H9 (cell line): ENCODE data around the gene RAD21L1. TPM values are rescaled to one million over a fixed set of nuclear protein-coding genes. Genes with fewer than 3 reads are reported as not detected.

ENCODE experiments used
- DNase-seq: peaks from one replicate; pipeline ENCODE4 v3.0.0-alpha.2; 2017
- H2AFZ ChIP-seq: one replicate; pipeline ENCODE4 v1.6.1; 2013; ENCODE audit warnings: mild to moderate bottlenecking, low read length, control low read depth, moderate library complexity
- H2AK5ac ChIP-seq: 2 replicates; pipeline ENCODE4 v1.6.1; 2013; ENCODE audit warnings: low read length, control low read depth, mixed read lengths; ENCODE audit not compliant: insufficient read length
- H2BK120ac ChIP-seq: one replicate; pipeline ENCODE4 v1.6.1; 2013; ENCODE audit warnings: low read depth, mild to moderate bottlenecking, low read length, control low read depth, inconsistent platforms; ENCODE audit not compliant: poor library complexity, severe bottlenecking
- H2BK12ac ChIP-seq: 2 replicates; pipeline ENCODE4 v1.6.1; 2013; ENCODE audit warnings: low read length, control low read depth, mixed read lengths, low read depth; ENCODE audit not compliant: insufficient read length
- H2BK15ac ChIP-seq: 2 replicates; pipeline ENCODE4 v1.6.1; 2013; ENCODE audit warnings: low read depth, low read length, control low read depth
- H2BK20ac ChIP-seq: one replicate; pipeline ENCODE4 v1.6.1; 2013; ENCODE audit warnings: low read depth, mild to moderate bottlenecking, low read length, control low read depth, inconsistent platforms; ENCODE audit not compliant: poor library complexity, severe bottlenecking
- H2BK5ac ChIP-seq: 2 replicates; pipeline ENCODE4 v1.6.1; 2013; ENCODE audit warnings: low read length, control low read depth, mixed read lengths; ENCODE audit not compliant: insufficient read length
- H3K14ac ChIP-seq: 2 replicates; pipeline ENCODE4 v1.6.1; 2013; ENCODE audit warnings: low read length, control low read depth; ENCODE audit not compliant: insufficient read depth
- H3K18ac ChIP-seq: 2 replicates; pipeline ENCODE4 v1.6.1; 2013; ENCODE audit warnings: low read depth, mild to moderate bottlenecking, mixed read lengths, low read length, control low read depth; ENCODE audit not compliant: insufficient read length
- H3K23ac ChIP-seq: 2 replicates; pipeline ENCODE4 v1.6.1; 2013; ENCODE audit warnings: low read length, control low read depth, mixed read lengths, low read depth; ENCODE audit not compliant: insufficient read length
- H3K23me2 ChIP-seq: 2 replicates; pipeline ENCODE4 v1.6.1; 2013; ENCODE audit warnings: low read depth, mild to moderate bottlenecking, mixed read lengths, low read length, control low read depth; ENCODE audit not compliant: insufficient read length, poor library complexity, severe bottlenecking
- H3K27ac ChIP-seq: 2 replicates; pipeline ENCODE4 v1.5.1; 2013; ENCODE audit warnings: low read length, control low read depth, mixed read lengths, low read depth; ENCODE audit not compliant: insufficient read length
- H3K27me3 ChIP-seq: 2 replicates; pipeline ENCODE4 v1.6.1; 2013; ENCODE audit warnings: low read length, control low read depth, inconsistent platforms; ENCODE audit not compliant: insufficient read depth
- H3K4ac ChIP-seq: 2 replicates; pipeline ENCODE4 v1.6.1; 2013; ENCODE audit warnings: low read depth, mild to moderate bottlenecking, control low read depth, inconsistent platforms, low read length, moderate library complexity
- H3K4me1 ChIP-seq: 2 replicates; pipeline ENCODE4 v1.6.1; 2013; ENCODE audit warnings: low read length, control low read depth, inconsistent platforms; ENCODE audit not compliant: insufficient read depth
- H3K4me2 ChIP-seq: 2 replicates; pipeline ENCODE4 v1.6.1; 2013; ENCODE audit warnings: low read length, control low read depth, mixed read lengths; ENCODE audit not compliant: insufficient read length, insufficient read depth
- H3K56ac ChIP-seq: 2 replicates; pipeline ENCODE4 v1.6.1; 2013; ENCODE audit warnings: low read depth, mild to moderate bottlenecking, mixed read lengths, low read length, control low read depth; ENCODE audit not compliant: insufficient read length
- H3K79me1 ChIP-seq: 2 replicates; pipeline ENCODE4 v1.6.1; 2013; ENCODE audit warnings: low read depth, mild to moderate bottlenecking, moderate library complexity, low read length, control low read depth, inconsistent platforms; ENCODE audit not compliant: insufficient read depth, poor library complexity, severe bottlenecking
- H3K79me2 ChIP-seq: 2 replicates; pipeline ENCODE4 v1.6.1; 2013; ENCODE audit warnings: low read length, control low read depth, inconsistent platforms; ENCODE audit not compliant: insufficient read depth
- H3K9ac ChIP-seq: 2 replicates; pipeline ENCODE4 v1.6.1; 2013; ENCODE audit warnings: low read length, control low read depth, mixed read lengths; ENCODE audit not compliant: insufficient read length; ENCODE audit errors: extremely low read depth
- H3K9me3 ChIP-seq: one replicate; pipeline ENCODE4 v1.6.1; 2013; ENCODE audit warnings: low read depth, low read length, inconsistent platforms; ENCODE audit not compliant: control insufficient read depth
- H3T11ph ChIP-seq: one replicate; pipeline ENCODE4 v1.6.1; 2013; ENCODE audit warnings: mild to moderate bottlenecking, low read length, control low read depth, inconsistent platforms
- H4K20me1 ChIP-seq: one replicate; pipeline ENCODE4 v1.6.1; 2013; ENCODE audit not compliant: control insufficient read depth, insufficient read length, insufficient read depth
- H4K5ac ChIP-seq: 2 replicates; pipeline ENCODE4 v1.6.1; 2013; ENCODE audit warnings: low read depth, mild to moderate bottlenecking, mixed read lengths, low read length, control low read depth; ENCODE audit not compliant: insufficient read length
- H4K8ac ChIP-seq: replicated peaks from 2 replicates; pipeline ENCODE4 v1.6.1; 2013; ENCODE audit warnings: low read length, control low read depth, mixed read lengths, low read depth; ENCODE audit not compliant: insufficient read length
- H4K91ac ChIP-seq: 2 replicates; pipeline ENCODE4 v1.6.1; 2013; ENCODE audit warnings: low read depth, mild to moderate bottlenecking, moderate library complexity, mixed read lengths, low read length, control low read depth; ENCODE audit not compliant: insufficient read length
- H3K27ac Mint-ChIP-seq, 3 experiments: 2 replicates in 2 of 3; 3 replicates in 1 of 3; pipeline ENCODE4 v1.8.0; 2020 to 2021; ENCODE audit warnings: mixed read lengths in 3 of 3, mild to moderate bottlenecking in 1 of 3, moderate library complexity in 1 of 3
- H3K27me3 Mint-ChIP-seq: 2 replicates; pipeline ENCODE4 v1.8.0; 2021; ENCODE audit warnings: low read depth, mild to moderate bottlenecking, moderate library complexity, mixed read lengths
- H3K36me3 Mint-ChIP-seq, 3 experiments: 2 replicates in 2 of 3; 3 replicates in 1 of 3; pipeline ENCODE4 v1.8.0; 2020 to 2021; ENCODE audit warnings: low read depth in 3 of 3, mixed read lengths in 3 of 3; ENCODE audit not compliant: insufficient read depth in 1 of 3
- H3K4me1 Mint-ChIP-seq, 2 experiments: 2 replicates each; pipeline ENCODE4 v1.8.0; 2020; ENCODE audit warnings: mixed read lengths in 2 of 2
- H3K4me3 Mint-ChIP-seq, 2 experiments: 2 replicates in 1 of 2; 3 replicates in 1 of 2; pipeline ENCODE4 v1.8.0; 2020 to 2021; ENCODE audit warnings: mild to moderate bottlenecking in 2 of 2, mixed read lengths in 2 of 2, moderate library complexity in 1 of 2
- H3K9me3 Mint-ChIP-seq, 2 experiments: 2 replicates in 1 of 2; 3 replicates in 1 of 2; pipeline ENCODE4 v1.8.0; 2020; ENCODE audit warnings: mild to moderate bottlenecking in 2 of 2, mixed read lengths in 2 of 2, moderate library complexity in 1 of 2
- WGBS: extraction: QIAGEN DNeasy Blood & Tissue Kit; methylation state at CpG from one replicate; pipeline ENCODE4 v1.1.7; 2013; ENCODE audit warnings: missing lambda C conversion rate, low lambda C conversion rate, mixed read lengths; ENCODE audit not compliant: insufficient read length; ENCODE audit errors: extremely low coverage; 5-methylcytosine and 5-hydroxymethylcytosine counted together
- total RNA-seq: library from RNA; stranded (reverse); gene quantifications from 2 replicates; pipeline ENCODE4 v1.2.1, GENCODE V29; 2021
- TF ChIP-seq, protein P1 (sequence below): fragments of 200-600 bp; sonication (generic); conservative IDR thresholded peaks from 3 replicates; pipeline ENCODE4 v1.8.0; 2021; ENCODE audit warnings: antibody characterized with exemption, mild to moderate bottlenecking

Gene RAD21L1
- total RNA-seq, 1 experiment from 2014 or later, result not detected

DNA sequence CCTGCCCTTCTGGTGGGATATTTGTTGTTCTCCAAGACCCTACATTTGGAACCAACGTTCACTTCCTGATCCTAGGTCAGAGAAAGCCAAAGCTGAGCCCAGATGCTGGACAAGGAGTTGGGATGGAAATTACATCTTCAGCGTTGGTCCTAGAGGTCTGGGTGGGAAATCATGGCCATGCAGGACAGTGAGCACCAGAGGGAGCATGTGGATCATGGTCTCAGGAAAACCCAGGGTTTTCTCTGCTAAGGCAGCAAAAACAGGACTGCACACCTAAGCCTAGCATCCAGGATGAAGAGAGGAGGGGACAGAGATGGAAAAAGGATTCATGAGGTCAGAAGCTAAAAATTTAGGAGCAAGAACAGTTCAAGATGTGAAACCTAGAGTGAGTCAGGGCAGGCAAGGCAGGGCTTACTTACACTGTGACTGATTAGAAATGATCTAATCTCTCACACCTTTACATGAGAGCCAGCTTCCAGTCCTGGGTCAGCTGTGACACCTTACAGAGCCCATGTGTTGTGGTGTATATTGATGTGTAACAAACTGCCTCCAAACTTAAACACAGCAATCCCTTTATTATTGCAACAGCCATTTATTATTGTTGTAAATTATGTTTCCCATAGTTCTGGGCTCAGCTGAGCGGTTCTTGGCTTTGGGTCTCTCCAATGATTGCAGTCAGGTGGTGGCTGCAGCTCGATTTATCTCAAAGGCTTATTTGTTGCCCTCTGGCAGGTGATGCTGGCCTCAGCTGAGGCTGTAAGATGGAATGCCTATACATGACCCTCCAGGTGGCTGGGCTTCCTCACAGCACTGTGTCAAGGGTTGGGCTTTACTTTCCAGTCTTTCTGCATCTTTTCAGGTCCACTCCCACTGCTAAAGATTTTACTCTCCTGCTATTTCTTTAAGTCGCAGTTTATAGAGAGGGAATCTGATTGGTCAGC, 16.1 kb upstream of the RAD21L1 start:
- WGBS, result no CpG with 5 or more reads among the region's 5 CpGs
- no peak overlapping the region for H2BK15ac ChIP-seq
- TF ChIP-seq, protein P1, sequence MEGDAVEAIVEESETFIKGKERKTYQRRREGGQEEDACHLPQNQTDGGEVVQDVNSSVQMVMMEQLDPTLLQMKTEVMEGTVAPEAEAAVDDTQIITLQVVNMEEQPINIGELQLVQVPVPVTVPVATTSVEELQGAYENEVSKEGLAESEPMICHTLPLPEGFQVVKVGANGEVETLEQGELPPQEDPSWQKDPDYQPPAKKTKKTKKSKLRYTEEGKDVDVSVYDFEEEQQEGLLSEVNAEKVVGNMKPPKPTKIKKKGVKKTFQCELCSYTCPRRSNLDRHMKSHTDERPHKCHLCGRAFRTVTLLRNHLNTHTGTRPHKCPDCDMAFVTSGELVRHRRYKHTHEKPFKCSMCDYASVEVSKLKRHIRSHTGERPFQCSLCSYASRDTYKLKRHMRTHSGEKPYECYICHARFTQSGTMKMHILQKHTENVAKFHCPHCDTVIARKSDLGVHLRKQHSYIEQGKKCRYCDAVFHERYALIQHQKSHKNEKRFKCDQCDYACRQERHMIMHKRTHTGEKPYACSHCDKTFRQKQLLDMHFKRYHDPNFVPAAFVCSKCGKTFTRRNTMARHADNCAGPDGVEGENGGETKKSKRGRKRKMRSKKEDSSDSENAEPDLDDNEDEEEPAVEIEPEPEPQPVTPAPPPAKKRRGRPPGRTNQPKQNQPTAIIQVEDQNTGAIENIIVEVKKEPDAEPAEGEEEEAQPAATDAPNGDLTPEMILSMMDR, result peak; percentile 39; the same call in 2 of the 3 replicates
- no peak for DNase-seq
- no peak overlapping the region for H3K23ac ChIP-seq
- no peak overlapping the region for H3K14ac ChIP-seq
- H2BK5ac ChIP-seq, result no peak overlapping the region
- H3K27me3 Mint-ChIP-seq, result peaks cover 37% of the 10 kb centered on the region
- no peak overlapping the region for H3K4me2 ChIP-seq
- no peak overlapping the region for H4K91ac ChIP-seq
- no peak overlapping the region for H2AFZ ChIP-seq
- H3K4ac ChIP-seq, result no peak overlapping the region
- H3K27me3 ChIP-seq, result no peaks in the 10 kb centered on the region
- H3K23me2 ChIP-seq, result no peaks in the 10 kb centered on the region
- H3K9ac ChIP-seq, result no peak overlapping the region
- no peaks in the 10 kb centered on the region for H4K20me1 ChIP-seq
- no peak overlapping the region for H2BK120ac ChIP-seq
- no peak overlapping the region for H3T11ph ChIP-seq
- no peaks in the 10 kb centered on the region for H3K9me3 Mint-ChIP-seq
- H3K9me3 ChIP-seq, result no peaks in the 10 kb centered on the region
- 0 out of 2 replicates have a peak, but pooled peaks cover 5% of the 10 kb centered on the region for H3K4me1 ChIP-seq
- H3K79me2 ChIP-seq, result no peaks in the 10 kb centered on the region
- H3K4me1 Mint-ChIP-seq, result peaks cover 15 to 18% of the 10 kb centered on the region in 2 experiments
- H3K27ac ChIP-seq, result no peak overlapping the region
- peak overlapping the region; percentile 15 for H2BK12ac ChIP-seq
- no peaks in the 10 kb centered on the region for H3K36me3 Mint-ChIP-seq
- no peak overlapping the region for H4K8ac ChIP-seq
- no peak overlapping the region for H3K27ac Mint-ChIP-seq
- no peak overlapping the region for H3K56ac ChIP-seq
- H3K4me3 Mint-ChIP-seq, result no peak overlapping the region
- H3K79me1 ChIP-seq, result no peaks in the 10 kb centered on the region
- H2BK20ac ChIP-seq, result no peak overlapping the region
- no peak overlapping the region for H2AK5ac ChIP-seq
- H3K18ac ChIP-seq, result no peak overlapping the region
- H4K5ac ChIP-seq, result no peak overlapping the region
